Activated T-cell treated with anti-CD3 and anti-CD28 coated beads, Interleukin-2, amount 50 U/mL, for 24 hours (primary cell): ENCODE measurements around the gene FAM162B.
"Not testable (repeated sequence)": the region's sequence is repeated elsewhere in the genome, so short reads cannot be mapped to it uniquely, and the experiment has no call there.

Source experiments
- DNase-seq: peaks from one replicate; pipeline ENCODE4 v3.0.0-alpha.2; 2020
- H3K27ac Mint-ChIP-seq: 2 replicates; pipeline ENCODE4 v1.8.0; 2020; ENCODE audit warnings: mild to moderate bottlenecking, mixed read lengths
- H3K27me3 Mint-ChIP-seq: 2 replicates; pipeline ENCODE4 v1.8.0; 2020; ENCODE audit warnings: mixed read lengths
- H3K36me3 Mint-ChIP-seq: 2 replicates; pipeline ENCODE4 v1.8.0; 2020; ENCODE audit warnings: low read depth, mixed read lengths
- H3K4me1 Mint-ChIP-seq: 2 replicates; pipeline ENCODE4 v1.8.0; 2020; ENCODE audit warnings: low read depth, mixed read lengths
- H3K4me3 Mint-ChIP-seq: 2 replicates; pipeline ENCODE4 v1.8.0; 2020; ENCODE audit warnings: mild to moderate bottlenecking, moderate library complexity, mixed read lengths
- H3K9me3 Mint-ChIP-seq: 2 replicates; pipeline ENCODE4 v1.8.0; 2020; ENCODE audit warnings: mixed read lengths

FAM162B gene

GRCh38 chr6:116763048-116763447 is 2.5 kb downstream of the FAM162B start:
- no peak overlapping the region for H3K27ac Mint-ChIP-seq
- peaks cover 10% of the 10 kb centered on the region for H3K4me1 Mint-ChIP-seq
- H3K9me3 Mint-ChIP-seq = no peaks in the 10 kb centered on the region
- H3K27me3 Mint-ChIP-seq = peaks cover 59% of the 10 kb centered on the region
- no peaks in the 10 kb centered on the region for H3K36me3 Mint-ChIP-seq
- no peak for DNase-seq
- H3K4me3 Mint-ChIP-seq = no peak overlapping the region

GRCh38 chr6:116762235-116762634 is 3.3 kb downstream of the FAM162B start:
- Mint-ChIP-seq H3K4me3 (no peak overlapping the region), H3K36me3 (no peaks in the 10 kb centered on the region), H3K4me1 (peaks cover 10% of the 10 kb centered on the region), H3K27ac (no peak overlapping the region), H3K27me3 (peaks cover 58% of the 10 kb centered on the region), H3K9me3 (no peaks in the 10 kb centered on the region)
- DNase-seq = no peak

GRCh38 chr6:116761779-116762178 is 3.7 kb downstream of the FAM162B start:
- Mint-ChIP-seq H3K27me3 (peaks cover 55% of the 10 kb centered on the region), H3K4me1 (peaks cover 10% of the 10 kb centered on the region), H3K9me3 (no peaks in the 10 kb centered on the region), H3K36me3 (no peaks in the 10 kb centered on the region), H3K4me3 (no peak overlapping the region), H3K27ac (no peak overlapping the region)
- DNase-seq = no peak

GRCh38 chr6:116745176-116745575 is 20.3 kb downstream of the FAM162B start:
- peaks cover 2% of the 10 kb centered on the region for H3K27me3 Mint-ChIP-seq
- H3K4me1 Mint-ChIP-seq = no peaks in the 10 kb centered on the region
- DNase-seq = no peak
- H3K36me3 Mint-ChIP-seq = no peaks in the 10 kb centered on the region
- peaks cover 19% of the 10 kb centered on the region for H3K9me3 Mint-ChIP-seq
- H3K27ac Mint-ChIP-seq = no peak overlapping the region
- H3K4me3 Mint-ChIP-seq = no peak overlapping the region

GRCh38 chr6:116741571-116741970 is 23.9 kb downstream of the FAM162B start:
- Mint-ChIP-seq H3K27me3 (no peaks in the 10 kb centered on the region), H3K4me3 (no peak overlapping the region), H3K4me1 (no peaks in the 10 kb centered on the region), H3K9me3 (peaks cover 36% of the 10 kb centered on the region), H3K27ac (no peak overlapping the region), H3K36me3 (peaks cover 15% of the 10 kb centered on the region)
- DNase-seq = no peak

- H3K27ac Mint-ChIP-seq, H3K27me3 Mint-ChIP-seq, H3K4me1 Mint-ChIP-seq, H3K4me3 Mint-ChIP-seq, DNase-seq: not testable (repeated sequence)
- Mint-ChIP-seq H3K9me3 (peaks cover 43% of the 10 kb centered on the region), H3K36me3 (peaks cover 26% of the 10 kb centered on the region)
Measured at GRCh38 chr6:116740486-116740885, 25.0 kb downstream of the FAM162B start.

- no peak overlapping the region for H3K27ac Mint-ChIP-seq
- H3K36me3 Mint-ChIP-seq = peaks cover 52% of the 10 kb centered on the region
- no peak overlapping the region for H3K4me3 Mint-ChIP-seq
- peaks cover 36% of the 10 kb centered on the region for H3K9me3 Mint-ChIP-seq
- no peak for DNase-seq
- no peaks in the 10 kb centered on the region for H3K27me3 Mint-ChIP-seq
- H3K4me1 Mint-ChIP-seq = no peaks in the 10 kb centered on the region
Measured at GRCh38 chr6:116737004-116737403, 28.5 kb downstream of the FAM162B start.

- H3K4me1 Mint-ChIP-seq = no peaks in the 10 kb centered on the region
- H3K9me3 Mint-ChIP-seq = peaks cover 9% of the 10 kb centered on the region
- H3K36me3 Mint-ChIP-seq = peaks cover 87% of the 10 kb centered on the region
- no peak overlapping the region for H3K4me3 Mint-ChIP-seq
- H3K27ac Mint-ChIP-seq = no peak overlapping the region
- no peak for DNase-seq
- H3K27me3 Mint-ChIP-seq = no peaks in the 10 kb centered on the region
Measured at GRCh38 chr6:116730513-116730912, 35.0 kb downstream of the FAM162B start.

- H3K27me3 Mint-ChIP-seq = no peaks in the 10 kb centered on the region
- H3K9me3 Mint-ChIP-seq = peaks cover under 1% of the 10 kb centered on the region
- no peak for DNase-seq
- H3K27ac Mint-ChIP-seq = no peak overlapping the region
- no peaks in the 10 kb centered on the region for H3K4me1 Mint-ChIP-seq
- H3K36me3 Mint-ChIP-seq = peaks cover 91% of the 10 kb centered on the region
- H3K4me3 Mint-ChIP-seq = no peak overlapping the region
Measured at GRCh38 chr6:116726947-116727346, 38.6 kb downstream of the FAM162B start.

GRCh38 chr6:116714761-116715160 is 50.8 kb downstream of the FAM162B start:
- no peaks in the 10 kb centered on the region for H3K27me3 Mint-ChIP-seq
- H3K36me3 Mint-ChIP-seq = peaks cover 80% of the 10 kb centered on the region
- H3K4me1 Mint-ChIP-seq = peaks cover 12% of the 10 kb centered on the region
- H3K27ac Mint-ChIP-seq = peak overlapping the region; percentile 2
- no peaks in the 10 kb centered on the region for H3K9me3 Mint-ChIP-seq
- H3K4me3 Mint-ChIP-seq = no peak overlapping the region
- no peak for DNase-seq

- peaks cover 80% of the 10 kb centered on the region for H3K36me3 Mint-ChIP-seq
- H3K9me3 Mint-ChIP-seq = no peaks in the 10 kb centered on the region
- no peaks in the 10 kb centered on the region for H3K27me3 Mint-ChIP-seq
- H3K4me3 Mint-ChIP-seq = no peak overlapping the region
- peaks cover 12% of the 10 kb centered on the region for H3K4me1 Mint-ChIP-seq
- DNase-seq = no peak
- H3K27ac Mint-ChIP-seq = peak overlapping the region; percentile 2
Measured at GRCh38 chr6:116714296-116714695, 51.2 kb downstream of the FAM162B start.

GRCh38 chr6:116705917-116706316 is 59.6 kb downstream of the FAM162B start:
- H3K9me3 Mint-ChIP-seq = no peaks in the 10 kb centered on the region
- peaks cover 75% of the 10 kb centered on the region for H3K36me3 Mint-ChIP-seq
- H3K4me1 Mint-ChIP-seq = peaks cover 8% of the 10 kb centered on the region
- H3K27me3 Mint-ChIP-seq = no peaks in the 10 kb centered on the region
- DNase-seq = no peak
- no peak overlapping the region for H3K27ac Mint-ChIP-seq
- H3K4me3 Mint-ChIP-seq = no peak overlapping the region

GRCh38 chr6:116703888-116704287 is 61.6 kb downstream of the FAM162B start:
- not testable (repeated sequence) for H3K27me3 Mint-ChIP-seq, H3K9me3 Mint-ChIP-seq, DNase-seq, H3K27ac Mint-ChIP-seq, H3K4me3 Mint-ChIP-seq
- peaks cover 14% of the 10 kb centered on the region for H3K4me1 Mint-ChIP-seq
- H3K36me3 Mint-ChIP-seq = peaks cover 79% of the 10 kb centered on the region
